SH-SY5Y (cell line): ENCODE data around the gene LSM3.

Experiments
- GATA2 ChIP-seq: IDR thresholded peaks from 2 replicates; pipeline ENCODE4 v1.6.1; 2011; ENCODE audit warnings: mild to moderate bottlenecking, low read depth, low read length
- GATA3 ChIP-seq: IDR thresholded peaks from 2 replicates; pipeline ENCODE4 v1.6.1; 2011; ENCODE audit warnings: low read depth, mild to moderate bottlenecking, low read length, moderate library complexity

- TF ChIP-seq GATA2 (no peak), GATA3 (no peak)
Measured at GRCh38 chr3:14153663-14154062, 25.0 kb upstream of the LSM3 start.
